ENCODE measurements around the gene FGFR3. TPM values are rescaled to one million over a fixed set of nuclear protein-coding genes. Genes with fewer than 3 reads are reported as not detected.

The FGFR3 gene
- total RNA-seq, 1 experiment from 2014 or later = 8.2 TPM

DNA sequence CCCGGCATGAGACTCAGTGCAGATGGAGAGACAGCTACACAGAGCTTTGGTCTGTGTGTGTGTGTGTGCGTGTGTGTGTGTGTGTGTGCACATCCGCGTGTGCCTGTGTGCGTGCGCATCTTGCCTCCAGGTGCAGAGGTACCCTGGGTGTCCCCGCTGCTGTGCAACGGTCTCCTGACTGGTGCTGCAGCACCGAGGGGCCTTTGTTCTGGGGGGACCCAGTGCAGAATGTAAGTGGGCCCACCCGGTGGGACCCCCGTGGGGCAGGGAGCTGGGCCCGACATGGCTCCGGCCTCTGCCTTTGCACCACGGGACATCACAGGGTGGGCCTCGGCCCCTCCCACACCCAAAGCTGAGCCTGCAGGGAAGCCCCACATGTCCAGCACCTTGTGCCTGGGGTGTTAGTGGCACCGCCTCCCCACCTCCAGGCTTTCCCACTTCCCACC is 14.3 kb downstream of the FGFR3 start:
- ATAC-seq (no peak), DNase-seq (ENCODE audit: low read depth, low spot score) (no peak)
- intact Hi-C loops (cut with micrococcal nuclease; ENCODE audit: unreplicated experiment) (no loop called here), in situ Hi-C loops (cut with HindIII; ENCODE audit: low pct_unique_long_range_greater_than_20kb, low sequenced_read_pairs) (no loop called here)
- Histone ChIP-seq H3K27ac (ENCODE audit: low read length) (no peak overlapping the region), H3K4me3 (ENCODE audit: low read depth in 2 of 2, low read length in 2 of 2) (no peak overlapping the region), H3K9me3 (ENCODE audit: control insufficient read depth, insufficient read depth, low read depth, low read length) (no peaks in the 10 kb centered on the region), H3K27me3 (ENCODE audit: control insufficient read depth, insufficient read depth, low read length) (no peaks in the 10 kb centered on the region), H3K36me3 (ENCODE audit: control insufficient read depth, insufficient read depth, low read length) (no peaks in the 10 kb centered on the region), H3K4me1 (ENCODE audit: control insufficient read depth, insufficient read depth, low read length) (no peaks in the 10 kb centered on the region)
- TF ChIP-seq, protein P1, sequence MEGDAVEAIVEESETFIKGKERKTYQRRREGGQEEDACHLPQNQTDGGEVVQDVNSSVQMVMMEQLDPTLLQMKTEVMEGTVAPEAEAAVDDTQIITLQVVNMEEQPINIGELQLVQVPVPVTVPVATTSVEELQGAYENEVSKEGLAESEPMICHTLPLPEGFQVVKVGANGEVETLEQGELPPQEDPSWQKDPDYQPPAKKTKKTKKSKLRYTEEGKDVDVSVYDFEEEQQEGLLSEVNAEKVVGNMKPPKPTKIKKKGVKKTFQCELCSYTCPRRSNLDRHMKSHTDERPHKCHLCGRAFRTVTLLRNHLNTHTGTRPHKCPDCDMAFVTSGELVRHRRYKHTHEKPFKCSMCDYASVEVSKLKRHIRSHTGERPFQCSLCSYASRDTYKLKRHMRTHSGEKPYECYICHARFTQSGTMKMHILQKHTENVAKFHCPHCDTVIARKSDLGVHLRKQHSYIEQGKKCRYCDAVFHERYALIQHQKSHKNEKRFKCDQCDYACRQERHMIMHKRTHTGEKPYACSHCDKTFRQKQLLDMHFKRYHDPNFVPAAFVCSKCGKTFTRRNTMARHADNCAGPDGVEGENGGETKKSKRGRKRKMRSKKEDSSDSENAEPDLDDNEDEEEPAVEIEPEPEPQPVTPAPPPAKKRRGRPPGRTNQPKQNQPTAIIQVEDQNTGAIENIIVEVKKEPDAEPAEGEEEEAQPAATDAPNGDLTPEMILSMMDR (IDR thresholded peaks at IDR 0.05) = no peak
- TF ChIP-seq, protein P2, sequence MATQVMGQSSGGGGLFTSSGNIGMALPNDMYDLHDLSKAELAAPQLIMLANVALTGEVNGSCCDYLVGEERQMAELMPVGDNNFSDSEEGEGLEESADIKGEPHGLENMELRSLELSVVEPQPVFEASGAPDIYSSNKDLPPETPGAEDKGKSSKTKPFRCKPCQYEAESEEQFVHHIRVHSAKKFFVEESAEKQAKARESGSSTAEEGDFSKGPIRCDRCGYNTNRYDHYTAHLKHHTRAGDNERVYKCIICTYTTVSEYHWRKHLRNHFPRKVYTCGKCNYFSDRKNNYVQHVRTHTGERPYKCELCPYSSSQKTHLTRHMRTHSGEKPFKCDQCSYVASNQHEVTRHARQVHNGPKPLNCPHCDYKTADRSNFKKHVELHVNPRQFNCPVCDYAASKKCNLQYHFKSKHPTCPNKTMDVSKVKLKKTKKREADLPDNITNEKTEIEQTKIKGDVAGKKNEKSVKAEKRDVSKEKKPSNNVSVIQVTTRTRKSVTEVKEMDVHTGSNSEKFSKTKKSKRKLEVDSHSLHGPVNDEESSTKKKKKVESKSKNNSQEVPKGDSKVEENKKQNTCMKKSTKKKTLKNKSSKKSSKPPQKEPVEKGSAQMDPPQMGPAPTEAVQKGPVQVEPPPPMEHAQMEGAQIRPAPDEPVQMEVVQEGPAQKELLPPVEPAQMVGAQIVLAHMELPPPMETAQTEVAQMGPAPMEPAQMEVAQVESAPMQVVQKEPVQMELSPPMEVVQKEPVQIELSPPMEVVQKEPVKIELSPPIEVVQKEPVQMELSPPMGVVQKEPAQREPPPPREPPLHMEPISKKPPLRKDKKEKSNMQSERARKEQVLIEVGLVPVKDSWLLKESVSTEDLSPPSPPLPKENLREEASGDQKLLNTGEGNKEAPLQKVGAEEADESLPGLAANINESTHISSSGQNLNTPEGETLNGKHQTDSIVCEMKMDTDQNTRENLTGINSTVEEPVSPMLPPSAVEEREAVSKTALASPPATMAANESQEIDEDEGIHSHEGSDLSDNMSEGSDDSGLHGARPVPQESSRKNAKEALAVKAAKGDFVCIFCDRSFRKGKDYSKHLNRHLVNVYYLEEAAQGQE (IDR thresholded peaks at IDR 0.05; ENCODE audit: insufficient read depth in 1 of 2, low read depth in 2 of 2, low read length in 1 of 2) = no peak
- TF ChIP-seq POLR2AphosphoS5 (IDR thresholded peaks at IDR 0.05; ENCODE audit: low read depth, low read length) (no peak), SIN3A (IDR thresholded peaks at IDR 0.05; ENCODE audit: borderline replicate concordance, insufficient read depth, low read depth, low read length) (no peak), TCF7L2 (IDR thresholded peaks at IDR 0.05; ENCODE audit: low read depth, low read length) (no peak)
- no TSS peak for BruUV-seq (replicated peaks)
- ChIA-PET CTCF (no interaction called here), POLR2A (interaction anchor here (0.7 kb wide), 1 partner anchor 64 kb away, joined by 6 read pairs; no protein-coding TSS in a partner anchor)

DNA sequence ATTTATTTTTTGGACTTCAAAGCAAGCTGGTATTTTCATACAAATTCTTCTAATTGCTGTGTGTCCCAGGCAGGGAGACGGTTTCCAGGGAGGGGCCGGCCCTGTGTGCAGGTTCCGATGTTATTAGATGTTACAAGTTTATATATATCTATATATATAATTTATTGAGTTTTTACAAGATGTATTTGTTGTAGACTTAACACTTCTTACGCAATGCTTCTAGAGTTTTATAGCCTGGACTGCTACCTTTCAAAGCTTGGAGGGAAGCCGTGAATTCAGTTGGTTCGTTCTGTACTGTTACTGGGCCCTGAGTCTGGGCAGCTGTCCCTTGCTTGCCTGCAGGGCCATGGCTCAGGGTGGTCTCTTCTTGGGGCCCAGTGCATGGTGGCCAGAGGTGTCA is 15.3 kb downstream of the FGFR3 start:
- POLR2A ChIA-PET = no interaction called here
- no peaks in the 10 kb centered on the region for H3K36me3 ChIP-seq (ENCODE audit: control insufficient read depth, insufficient read depth, low read length)
- no peaks in the 10 kb centered on the region for H3K9me3 ChIP-seq (ENCODE audit: control insufficient read depth, insufficient read depth, low read depth, low read length)
- no peak overlapping the region for H3K4me3 ChIP-seq (ENCODE audit: low read depth in 2 of 2, low read length in 2 of 2)
- BruUV-seq (replicated peaks) = no TSS peak
- DNase-seq (ENCODE audit: low read depth, low spot score) (no peak), ATAC-seq (no peak)
- H3K27ac ChIP-seq (ENCODE audit: low read length) = no peak overlapping the region
- TF ChIP-seq SIN3A (IDR thresholded peaks at IDR 0.05; ENCODE audit: borderline replicate concordance, insufficient read depth, low read depth, low read length) (no peak), TCF7L2 (IDR thresholded peaks at IDR 0.05; ENCODE audit: low read depth, low read length) (no peak), POLR2AphosphoS5 (IDR thresholded peaks at IDR 0.05; ENCODE audit: low read depth, low read length) (no peak)
- TF ChIP-seq, protein P1 (IDR thresholded peaks at IDR 0.05) = no peak
- TF ChIP-seq, protein P2 (IDR thresholded peaks at IDR 0.05; ENCODE audit: insufficient read depth in 1 of 2, low read depth in 2 of 2, low read length in 1 of 2) = no peak
- CTCF ChIA-PET = interaction anchor here (0.5 to 1.2 kb wide), 3 partner anchors 10 to 54 kb away, joined by 3 to 5 read pairs (median 4); no protein-coding TSS in a partner anchor
- intact Hi-C loops (cut with micrococcal nuclease; ENCODE audit: unreplicated experiment) (no loop called here), in situ Hi-C loops (cut with HindIII; ENCODE audit: low pct_unique_long_range_greater_than_20kb, low sequenced_read_pairs) (no loop called here)
- no peaks in the 10 kb centered on the region for H3K27me3 ChIP-seq (ENCODE audit: control insufficient read depth, insufficient read depth, low read length)
- no peaks in the 10 kb centered on the region for H3K4me1 ChIP-seq (ENCODE audit: control insufficient read depth, insufficient read depth, low read length)
